Psoas muscle (tissue), 8 donors: ENCODE results near the gene CDK11A. TPM values are rescaled to one million over a fixed set of nuclear protein-coding genes. Genes with fewer than 3 reads are reported as not detected.
"Not testable (repeated sequence)": the region's sequence is repeated elsewhere in the genome, so short reads cannot be mapped to it uniquely, and the experiment has no call there.

Experiments
- ATAC-seq, 4 donors: fragments of 200-7000 bp; cut with Tn5 transposase; one replicate each; pipeline ENCODE4 v1.9.1; 2020; ENCODE audit warnings: moderate library complexity in 3 of 4, mild to moderate bottlenecking in 2 of 4
- DNase-seq, 2 donors: peaks; one replicate each; pipeline ENCODE4 v3.0.0-alpha.2; 2020
- H3K27ac ChIP-seq: fragments of 200-600 bp; one replicate; pipeline ENCODE4 v1.8.0; 2022
- H3K27me3 ChIP-seq, 3 donors: fragments of 200-600 bp in 1 of 3; one replicate each; pipeline versions ENCODE4 v1.6.1 to v1.8.0; 2013 to 2022; ENCODE audit warnings: low read length in 2 of 3, mild to moderate bottlenecking in 2 of 3, moderate library complexity in 1 of 3; ENCODE audit not compliant: insufficient read depth in 3 of 3
- H3K36me3 ChIP-seq, 2 donors: fragments of 200-600 bp in 1 of 2; one replicate each; pipeline versions ENCODE4 v1.6.1 to v1.8.0; 2013 to 2022; ENCODE audit warnings: low read depth in 1 of 2, mild to moderate bottlenecking in 1 of 2, moderate library complexity in 1 of 2; ENCODE audit not compliant: insufficient read depth in 1 of 2
- H3K4me1 ChIP-seq: fragments of 200-600 bp; one replicate; pipeline ENCODE4 v1.8.0; 2022
- H3K4me3 ChIP-seq: fragments of 200-600 bp; one replicate; pipeline ENCODE4 v1.8.0; 2022; ENCODE audit warnings: mild to moderate bottlenecking
- H3K9me3 ChIP-seq: fragments of 200-600 bp; one replicate; pipeline ENCODE4 v1.8.0; 2022
- WGBS, 3 donors: extraction: QIAGEN DNeasy Blood & Tissue Kit; methylation state at CpG; one replicate each; pipeline versions ENCODE4 v1.1.6 to v1.1.7; 2013; 5-methylcytosine and 5-hydroxymethylcytosine counted together
- intact Hi-C, 2 donors: fragments of 100-400 bp; cut with DNase I; formaldehyde crosslinking; loops; one replicate each; pipeline versions ENCODE4 v1.11.0 to v1.14.2; 2022
- polyA plus RNA-seq, 3 donors: library from polyadenylated mRNA; stranded (reverse); fragments of 200-250 nt; gene quantifications; one replicate each; pipeline ENCODE4 v1.2.3, GENCODE V29; 2013
- total RNA-seq, 4 donors: library from RNA; stranded (reverse); fragmentation: NEBNext Ultra II Directional in 2 of 4; extraction: Animal tissue kit (Norgen Biotek cat#: 25700) in 2 of 4; gene quantifications; one replicate each; pipeline versions ENCODE4 v1.2.1 to v1.2.4, GENCODE V29; 2021 to 2023
- TF ChIP-seq, protein P1 (sequence below): fragments of 200-600 bp; IDR thresholded peaks from one replicate; pipeline ENCODE4 v1.8.0; 2022; ENCODE audit warnings: antibody characterized with exemption
- donor health status: healthy with polysubstance abuse.
- donor health status: DM: no; HTN: no; CAD: no; lungs with moderate emphysema.
- donor health status: Bipolar disorder and iron deficiency.
- donor health status: healthy.
- donor health status: DM: yes; HTN: yes; CAD: no.
- donor health status: DM: no; HTN: no; CAD: no.
- donor health status: DM: no; HTN: no; CAD: no.
- donor health status: DM: yes; HTN: yes; CAD: no.

Gene CDK11A
- total and polyA plus RNA-seq, 7 donors: 15.9 to 36.6 (median 20.4) TPM

DNA sequence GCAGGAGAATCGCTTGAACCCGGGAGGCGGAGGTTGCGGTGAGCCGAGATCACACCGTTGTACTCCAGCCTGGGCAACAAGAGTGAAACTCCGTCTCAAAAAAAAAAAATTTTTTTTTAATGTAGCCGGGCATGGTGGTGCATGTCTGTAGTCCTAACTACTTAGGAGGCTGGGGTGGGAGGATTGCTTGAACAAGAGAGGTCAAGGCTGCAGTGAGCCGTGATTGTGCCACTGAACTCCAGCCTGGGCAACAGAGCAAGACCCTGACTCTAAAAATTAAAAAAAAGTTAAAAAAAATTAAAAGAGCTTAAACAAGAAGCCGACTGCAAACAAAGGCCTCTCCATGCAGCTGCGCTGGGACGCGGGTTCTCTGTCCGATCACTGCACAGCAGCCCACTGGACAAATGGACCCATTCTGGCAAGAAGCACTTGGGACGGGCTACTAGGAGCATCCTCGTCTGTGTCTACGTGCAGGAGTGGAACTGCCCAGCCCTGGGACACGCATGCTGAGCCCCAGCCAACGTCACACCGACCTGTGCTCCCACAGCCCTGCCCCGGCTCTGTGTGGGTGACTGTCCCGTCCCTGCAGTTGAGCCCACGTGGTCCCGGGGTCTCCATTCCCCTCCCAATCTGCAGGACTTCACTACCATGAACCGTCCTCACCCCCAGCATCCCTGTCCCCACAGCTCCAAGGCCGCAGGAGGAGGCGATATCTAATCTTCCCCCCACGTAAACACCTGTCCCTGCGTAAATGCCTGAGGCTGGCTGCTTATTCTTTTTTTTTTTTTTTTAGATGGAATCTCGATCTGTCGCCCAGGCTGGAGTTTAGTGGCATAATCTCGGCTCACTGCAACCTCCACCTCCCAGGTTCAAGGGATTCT lies 43.9 kb downstream of the CDK11A start:
- Histone ChIP-seq H3K9me3 (no peaks in the 10 kb centered on the region), H3K4me1 (no peaks in the 10 kb centered on the region), H3K4me3 (no peak overlapping the region), H3K36me3 (peaks cover 0 to 6% of the 10 kb centered on the region in 2 donors), H3K27ac (no peak overlapping the region), H3K27me3 (no peaks in the 10 kb centered on the region)
- DNase-seq (peak in 1 of 2 donors; percentile 50), ATAC-seq (peak in 1 of 4 donors; percentile 33)
- intact Hi-C loops: no loop called here
- TF ChIP-seq, protein P1, sequence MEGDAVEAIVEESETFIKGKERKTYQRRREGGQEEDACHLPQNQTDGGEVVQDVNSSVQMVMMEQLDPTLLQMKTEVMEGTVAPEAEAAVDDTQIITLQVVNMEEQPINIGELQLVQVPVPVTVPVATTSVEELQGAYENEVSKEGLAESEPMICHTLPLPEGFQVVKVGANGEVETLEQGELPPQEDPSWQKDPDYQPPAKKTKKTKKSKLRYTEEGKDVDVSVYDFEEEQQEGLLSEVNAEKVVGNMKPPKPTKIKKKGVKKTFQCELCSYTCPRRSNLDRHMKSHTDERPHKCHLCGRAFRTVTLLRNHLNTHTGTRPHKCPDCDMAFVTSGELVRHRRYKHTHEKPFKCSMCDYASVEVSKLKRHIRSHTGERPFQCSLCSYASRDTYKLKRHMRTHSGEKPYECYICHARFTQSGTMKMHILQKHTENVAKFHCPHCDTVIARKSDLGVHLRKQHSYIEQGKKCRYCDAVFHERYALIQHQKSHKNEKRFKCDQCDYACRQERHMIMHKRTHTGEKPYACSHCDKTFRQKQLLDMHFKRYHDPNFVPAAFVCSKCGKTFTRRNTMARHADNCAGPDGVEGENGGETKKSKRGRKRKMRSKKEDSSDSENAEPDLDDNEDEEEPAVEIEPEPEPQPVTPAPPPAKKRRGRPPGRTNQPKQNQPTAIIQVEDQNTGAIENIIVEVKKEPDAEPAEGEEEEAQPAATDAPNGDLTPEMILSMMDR: no peak
- 84 to 88% (median 87%) methylated on average over 32 of the region's 32 CpGs for WGBS, 3 donors

DNA sequence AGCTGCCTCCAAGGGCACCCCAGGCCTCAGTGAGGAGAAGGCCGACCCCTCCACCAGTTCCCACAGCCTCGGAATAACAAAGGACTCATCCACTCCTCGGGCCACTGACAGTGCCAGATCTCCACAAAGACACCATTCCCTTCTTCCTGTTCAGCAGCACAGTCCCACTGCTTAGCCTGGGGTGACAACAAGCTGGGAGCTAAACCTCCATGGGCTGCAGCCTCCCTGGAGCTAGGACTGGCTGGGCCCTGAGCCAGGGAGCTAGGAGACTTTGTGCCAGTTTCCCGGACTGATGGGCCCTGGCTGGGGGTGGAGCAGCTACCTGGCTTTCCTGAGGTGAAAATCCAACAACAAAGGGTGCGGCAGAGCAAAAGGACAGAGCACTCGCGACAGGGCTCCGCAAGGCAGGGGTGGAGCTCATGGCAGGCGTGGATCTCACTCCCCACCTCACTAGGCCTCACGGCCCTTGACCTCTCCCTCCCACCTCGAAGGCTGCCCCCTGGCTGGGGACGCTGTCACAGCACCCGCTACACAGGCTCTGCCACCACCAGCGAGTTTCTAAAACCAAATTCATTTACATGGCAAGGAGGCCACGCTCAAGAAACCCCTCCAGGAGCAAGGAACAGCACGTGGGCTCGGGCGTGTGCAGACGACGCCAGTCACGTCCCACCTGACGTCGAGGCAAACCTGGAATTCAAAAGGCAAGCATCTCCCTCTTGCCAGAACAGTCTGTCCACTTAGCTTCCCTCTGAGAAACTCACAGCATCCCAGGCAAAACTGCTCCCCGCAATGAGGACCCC lies 45.4 kb downstream of the CDK11A start:
- ATAC-seq: peak in 1 of 4 donors; percentile 15
- TF ChIP-seq, protein P1: no peak
- H3K9me3 ChIP-seq: no peaks in the 10 kb centered on the region
- peak in 1 of 2 donors; percentile 34 for DNase-seq
- H3K4me1 ChIP-seq: no peaks in the 10 kb centered on the region
- no peaks in the 10 kb centered on the region for H3K27me3 ChIP-seq
- H3K4me3 ChIP-seq: no peak overlapping the region
- H3K36me3 ChIP-seq: peaks cover 0 to 6% of the 10 kb centered on the region in 2 donors
- H3K27ac ChIP-seq: no peak overlapping the region
- intact Hi-C loops: no loop called here
- WGBS, 3 donors: 65 to 74% (median 70%) methylated on average over 24 of the region's 24 CpGs

DNA sequence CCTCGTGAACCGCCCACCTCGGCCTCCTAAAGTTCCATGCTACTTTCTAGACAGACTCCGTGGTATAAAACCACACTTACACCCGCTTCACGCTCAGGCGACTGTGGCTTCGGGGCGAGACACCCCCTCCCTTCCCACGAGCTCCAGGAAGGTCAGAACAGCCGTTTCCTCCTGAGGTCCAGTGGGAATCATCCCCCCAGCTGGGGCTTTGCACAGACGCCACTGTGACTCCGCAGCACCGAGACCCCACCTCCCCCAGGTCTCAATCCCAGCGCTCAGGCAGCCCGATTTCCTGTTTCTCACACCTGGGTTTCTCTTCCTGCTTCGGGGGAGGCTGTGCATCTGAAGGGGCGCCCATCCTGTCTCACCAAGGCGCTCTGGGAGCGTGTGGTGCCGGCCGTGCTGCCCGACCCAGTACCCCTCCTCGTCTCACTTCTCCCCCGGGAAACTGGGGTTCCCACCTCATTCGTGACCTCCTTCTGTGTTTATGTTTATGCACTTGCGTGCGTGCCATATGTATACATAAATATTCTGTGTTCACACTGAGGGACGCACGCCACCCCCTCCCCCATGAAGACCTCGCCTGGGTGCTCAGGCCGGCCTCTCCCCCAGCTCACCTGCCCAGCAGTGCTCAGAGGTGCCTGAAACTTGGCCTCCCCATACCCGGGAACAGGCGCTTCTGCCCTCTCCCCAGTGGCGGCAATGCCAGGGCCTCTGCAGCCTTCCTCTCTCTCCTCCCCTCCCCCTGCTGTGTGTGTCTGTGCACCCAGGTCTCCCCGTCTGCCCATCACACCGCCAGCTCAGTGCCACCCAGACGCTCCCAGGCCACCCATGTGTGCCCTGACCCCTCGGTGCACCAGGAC lies 46.2 kb downstream of the CDK11A start:
- H3K36me3 ChIP-seq: peaks cover 0 to 6% of the 10 kb centered on the region in 2 donors
- ATAC-seq (peak in 1 of 4 donors; percentile 18), DNase-seq (no peak)
- 69 to 74% (median 72%) methylated on average over 38 to 39 of the region's 39 CpGs for WGBS, 3 donors
- intact Hi-C loops: no loop called here
- H3K4me3 ChIP-seq: no peak overlapping the region
- no peaks in the 10 kb centered on the region for H3K9me3 ChIP-seq
- H3K4me1 ChIP-seq: no peaks in the 10 kb centered on the region
- H3K27ac ChIP-seq: no peak overlapping the region
- no peaks in the 10 kb centered on the region for H3K27me3 ChIP-seq
- TF ChIP-seq, protein P1: no peak

DNA sequence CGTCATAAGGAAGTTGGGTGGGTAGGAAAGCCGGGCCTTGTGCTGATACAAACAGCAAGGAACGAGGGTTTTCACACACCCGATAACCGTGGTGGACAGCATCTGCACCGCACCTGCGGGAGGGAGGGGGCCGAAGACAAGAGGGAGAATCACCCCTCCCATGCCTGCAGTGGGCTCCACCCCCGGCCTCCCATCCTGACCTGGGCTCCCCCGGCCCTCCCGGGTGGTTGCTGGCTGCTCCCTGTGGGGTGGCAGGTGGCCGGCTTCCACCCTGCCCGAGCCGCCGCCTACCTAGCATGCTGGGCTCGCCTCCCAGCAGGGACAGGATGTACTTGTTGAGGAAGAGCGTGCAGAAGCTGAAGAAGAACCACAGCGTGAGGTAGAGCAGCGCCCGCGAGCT lies 48.1 kb downstream of the CDK11A start:
- H3K4me3 ChIP-seq, intact Hi-C loops, H3K27me3 ChIP-seq, ATAC-seq, H3K9me3 ChIP-seq, DNase-seq, H3K4me1 ChIP-seq, H3K27ac ChIP-seq: not testable (repeated sequence)
- WGBS, 3 donors: 83 to 89% (median 86%) methylated on average over 2 to 11 of the region's 21 CpGs
- peaks cover 0 to 18% of the 10 kb centered on the region in 2 donors for H3K36me3 ChIP-seq

DNA sequence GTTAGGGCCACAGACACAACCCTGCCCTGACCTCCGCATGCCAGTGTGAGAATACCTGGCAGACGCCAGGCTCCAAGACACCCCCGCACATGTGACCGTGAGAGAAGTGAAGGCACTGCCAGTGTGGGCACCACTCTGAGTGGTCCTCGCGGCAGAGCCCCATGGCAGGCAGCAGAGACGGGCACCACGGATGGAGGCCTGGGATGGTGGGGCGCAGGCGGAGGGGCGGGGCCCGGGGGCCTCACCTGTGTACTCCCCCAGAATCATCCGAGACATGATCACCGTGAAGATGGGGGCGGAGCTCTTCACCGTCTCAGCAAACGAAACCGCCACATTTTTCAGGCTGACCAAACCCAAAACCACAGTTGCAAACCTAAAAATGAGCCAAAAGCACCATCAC lies 48.9 kb downstream of the CDK11A start:
- H3K27ac ChIP-seq, H3K4me1 ChIP-seq, intact Hi-C loops, DNase-seq, H3K9me3 ChIP-seq, H3K4me3 ChIP-seq, H3K27me3 ChIP-seq: not testable (repeated sequence)
- peaks cover 0 to 26% of the 10 kb centered on the region in 2 donors for H3K36me3 ChIP-seq
- WGBS, 3 donors: 86 to 93% (median 88%) methylated on average over 6 to 16 of the region's 18 CpGs
- ATAC-seq: peak in 1 of 4 donors; percentile 19

DNA sequence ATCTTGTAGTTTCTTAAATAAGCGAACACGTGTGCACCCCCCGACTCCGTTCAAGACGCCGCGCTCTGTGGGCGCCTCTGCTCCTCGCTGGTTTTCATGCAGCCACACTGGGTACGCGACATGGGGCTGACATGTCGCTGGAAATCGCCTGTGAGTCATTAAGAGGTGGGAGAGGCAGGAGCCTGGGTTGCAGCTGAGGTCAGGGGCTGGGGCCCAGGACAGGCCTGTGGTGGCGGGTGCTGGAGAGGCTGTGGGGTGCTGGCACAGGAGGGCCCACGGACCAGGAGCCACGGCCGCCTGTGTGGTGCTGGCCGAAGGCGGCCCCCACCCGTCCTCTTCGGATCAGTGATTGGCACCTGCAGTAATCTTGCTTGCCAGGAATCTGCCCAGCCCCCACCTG lies 49.4 kb downstream of the CDK11A start:
- H3K4me3 ChIP-seq, H3K9me3 ChIP-seq, H3K27ac ChIP-seq, H3K4me1 ChIP-seq, intact Hi-C loops, DNase-seq, H3K27me3 ChIP-seq: not testable (repeated sequence)
- WGBS, 3 donors: 65 to 80% (median 73%) methylated on average over 13 to 21 of the region's 21 CpGs
- H3K36me3 ChIP-seq: peaks cover 0 to 29% of the 10 kb centered on the region in 2 donors
- peak in 1 of 4 donors; percentile 27 for ATAC-seq
